ENCODE data around the gene NPTX1.

Gene NPTX1

GRCh38 chr17:80456465-80457235 is 19.8 kb downstream of the NPTX1 start:
- no peak for DNase-seq

GRCh38 chr17:80455784-80456183 is 20.6 kb downstream of the NPTX1 start:
- DNase-seq = no peak

GRCh38 chr17:80455336-80455710 is 21.1 kb downstream of the NPTX1 start:
- peak; percentile 42 to 64 for DNase-seq

GRCh38 chr17:80454557-80455335 is 21.7 kb downstream of the NPTX1 start:
- DNase-seq = peak; percentile 98

- no peak for DNase-seq
Observed at GRCh38 chr17:80453998-80454556, 22.3 kb downstream of the NPTX1 start.

- DNase-seq = no peak
Observed at GRCh38 chr17:80453126-80453997, 23.0 kb downstream of the NPTX1 start.

- DNase-seq = no peak
Observed at GRCh38 chr17:80452173-80452915, 24.1 kb downstream of the NPTX1 start.

- no peak for DNase-seq
Observed at GRCh38 chr17:80451104-80451775, 25.2 kb downstream of the NPTX1 start.

GRCh38 chr17:80449930-80450576 is 26.4 kb downstream of the NPTX1 start:
- DNase-seq = no peak

GRCh38 chr17:80449194-80449929 is 27.0 kb downstream of the NPTX1 start:
- no peak for DNase-seq

- no peak for DNase-seq
Observed at GRCh38 chr17:80447790-80448189, 28.6 kb downstream of the NPTX1 start.

GRCh38 chr17:80446645-80447405 is 29.6 kb downstream of the NPTX1 start:
- DNase-seq = no peak

GRCh38 chr17:80445726-80446110 is 30.7 kb downstream of the NPTX1 start:
- DNase-seq = no peak

GRCh38 chr17:80445007-80445725 is 31.2 kb downstream of the NPTX1 start:
- no peak for DNase-seq

GRCh38 chr17:80444644-80444979 is 31.8 kb downstream of the NPTX1 start:
- DNase-seq = no peak

GRCh38 chr17:80443916-80444643 is 32.3 kb downstream of the NPTX1 start:
- DNase-seq = no peak

GRCh38 chr17:80443498-80443897 is 32.9 kb downstream of the NPTX1 start:
- DNase-seq = no peak

- DNase-seq = no peak
Observed at GRCh38 chr17:80442764-80443163, 33.6 kb downstream of the NPTX1 start.
